Ectodermal cell (in vitro differentiated cells): ENCODE measurements around the gene UBXN4. TPM values are rescaled to one million over a fixed set of nuclear protein-coding genes. Genes with fewer than 3 reads are reported as not detected.
"Not testable (repeated sequence)": the region's sequence is repeated elsewhere in the genome, so short reads cannot be mapped to it uniquely, and the experiment has no call there.

Source experiments
- H3K27ac ChIP-seq: 2 replicates; pipeline ENCODE4 v1.7.0; 2013; ENCODE audit warnings: mild to moderate bottlenecking, low read depth, low read length; ENCODE audit not compliant: insufficient read depth, poor library complexity, severe bottlenecking
- H3K27me3 ChIP-seq: 2 replicates; pipeline ENCODE4 v1.7.0; 2013; ENCODE audit warnings: mild to moderate bottlenecking, low read length; ENCODE audit not compliant: insufficient read depth, control insufficient read depth, poor library complexity, severe bottlenecking
- H3K36me3 ChIP-seq: one replicate; pipeline ENCODE4 v1.7.0; 2013; ENCODE audit warnings: low read length; ENCODE audit not compliant: control insufficient read depth, insufficient read depth
- H3K4me1 ChIP-seq: one replicate; pipeline ENCODE4 v1.7.0; 2013; ENCODE audit warnings: low read length; ENCODE audit not compliant: control insufficient read depth, insufficient read depth
- H3K4me3 ChIP-seq: 2 replicates; pipeline ENCODE4 v1.7.0; 2013; ENCODE audit warnings: low read depth, low read length, control low read depth; ENCODE audit not compliant: insufficient read depth
- H3K9me3 ChIP-seq: 2 replicates; pipeline ENCODE4 v1.7.0; 2013; ENCODE audit warnings: mild to moderate bottlenecking, low read length, moderate library complexity; ENCODE audit not compliant: control insufficient read depth
- WGBS, 2 experiments: methylation state at CpG; one replicate each; pipeline ENCODE4 v1.1.7; 2013; ENCODE audit warnings: missing lambda C conversion rate in 2 of 2; 5-methylcytosine and 5-hydroxymethylcytosine counted together
- polyA plus RNA-seq, 4 experiments: library from polyadenylated mRNA; stranded (reverse); fragments of 50-300 nt; gene quantifications; one replicate each; pipeline ENCODE4 v1.2.3, GENCODE V29; 2013

Gene UBXN4, protein sequence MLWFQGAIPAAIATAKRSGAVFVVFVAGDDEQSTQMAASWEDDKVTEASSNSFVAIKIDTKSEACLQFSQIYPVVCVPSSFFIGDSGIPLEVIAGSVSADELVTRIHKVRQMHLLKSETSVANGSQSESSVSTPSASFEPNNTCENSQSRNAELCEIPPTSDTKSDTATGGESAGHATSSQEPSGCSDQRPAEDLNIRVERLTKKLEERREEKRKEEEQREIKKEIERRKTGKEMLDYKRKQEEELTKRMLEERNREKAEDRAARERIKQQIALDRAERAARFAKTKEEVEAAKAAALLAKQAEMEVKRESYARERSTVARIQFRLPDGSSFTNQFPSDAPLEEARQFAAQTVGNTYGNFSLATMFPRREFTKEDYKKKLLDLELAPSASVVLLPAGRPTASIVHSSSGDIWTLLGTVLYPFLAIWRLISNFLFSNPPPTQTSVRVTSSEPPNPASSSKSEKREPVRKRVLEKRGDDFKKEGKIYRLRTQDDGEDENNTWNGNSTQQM
- 90.9 TPM for polyA plus RNA-seq (2013, experiment 1 of 4)
- 107 TPM for polyA plus RNA-seq (2013, experiment 2 of 4)
- polyA plus RNA-seq (2013, experiment 3 of 4), result 81.1 TPM
- polyA plus RNA-seq (2013, experiment 4 of 4), result 93.5 TPM

DNA sequence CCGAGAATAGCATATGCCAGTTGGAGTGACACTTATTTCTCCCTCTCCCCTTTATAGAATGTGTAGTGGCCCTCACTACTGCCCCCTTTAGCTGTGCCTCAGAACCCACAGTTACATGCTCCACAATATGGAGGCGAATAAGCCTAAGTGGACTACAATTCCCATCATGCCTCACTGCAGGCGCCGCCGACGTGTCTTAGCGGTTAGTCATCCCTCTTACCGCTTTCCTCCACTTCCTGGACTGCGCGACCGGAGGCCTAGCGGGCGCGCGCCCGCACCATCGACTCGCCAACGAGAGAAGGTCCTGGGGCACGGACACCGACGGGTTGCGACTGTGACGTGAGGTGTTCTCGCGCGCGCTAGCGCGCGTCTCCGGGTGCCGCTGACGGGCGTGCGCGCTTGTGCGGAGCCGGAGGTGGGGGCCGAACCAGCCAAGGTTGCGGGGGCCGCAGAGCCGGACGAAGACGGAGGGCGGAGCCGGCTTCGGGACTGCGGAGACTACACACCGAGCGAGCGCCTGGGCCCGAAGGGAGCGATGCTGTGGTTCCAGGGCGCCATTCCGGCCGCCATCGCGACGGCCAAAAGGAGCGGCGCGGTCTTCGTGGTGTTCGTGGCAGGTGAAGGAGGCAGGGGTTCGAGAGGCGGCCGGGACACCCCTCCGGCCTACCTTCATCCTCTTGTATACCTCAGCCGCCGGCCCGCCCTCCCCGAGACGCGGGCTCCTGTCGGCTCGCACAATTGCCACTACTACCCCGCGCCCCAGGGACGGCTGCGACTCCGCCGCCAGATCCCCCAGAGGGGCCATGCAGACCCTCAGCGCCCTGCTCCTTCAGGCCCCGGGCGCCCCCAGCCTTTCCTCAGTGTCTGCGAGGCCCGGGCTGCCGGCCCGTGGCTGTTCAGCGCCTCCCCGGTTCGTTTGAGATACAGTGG, at the start of gene UBXN4:
Gene UBXN4, plus strand, starts transcription at position 461 of the 930 bp plus-strand sequence. Its CDS starts 75 bp downstream, at position 536.
- 1% methylated on average over 93 of the region's 93 CpGs for whole genome bisulfite sequencing, 2 experiments
- Histone ChIP-seq H3K9me3 (no peaks in the 10 kb centered on the region), H3K27ac (peak within 1 kb of the TSS; percentile 96)

DNA sequence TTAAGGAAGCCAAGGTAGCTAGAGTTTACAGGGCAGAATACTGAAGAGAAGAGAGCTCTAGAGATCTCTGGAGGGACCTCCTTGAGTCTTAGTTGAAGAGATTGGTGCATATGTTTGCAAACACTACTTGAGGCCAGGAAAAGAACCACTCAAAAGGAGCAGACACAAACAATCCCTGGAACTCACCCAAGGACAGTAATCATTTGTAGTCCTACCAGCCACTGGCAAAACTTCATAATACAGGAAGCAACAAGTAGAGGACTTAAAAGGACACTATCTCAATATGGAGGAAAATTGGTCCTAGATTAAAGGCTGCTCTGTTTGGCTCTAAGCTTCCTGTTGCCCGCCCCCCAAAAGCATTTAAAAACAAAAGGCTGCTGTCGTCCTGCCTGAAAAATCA, 46.9 kb upstream of the UBXN4 start:
- whole genome bisulfite sequencing, 2 experiments, result 84 to 94% methylated on average over 2 of the region's 2 CpGs
- Histone ChIP-seq H3K27me3 (no peaks in the 10 kb centered on the region), H3K4me1 (no peaks in the 10 kb centered on the region), H3K4me3 (no peak overlapping the region), H3K36me3 (no peaks in the 10 kb centered on the region), H3K9me3 (no peaks in the 10 kb centered on the region), H3K27ac (no peak overlapping the region)

More for the DNA sequence above, at the start of gene UBXN4:
- no peaks in the 10 kb centered on the region for H3K27me3 ChIP-seq
- no peaks in the 10 kb centered on the region for H3K4me1 ChIP-seq
- no peaks in the 10 kb centered on the region for H3K36me3 ChIP-seq
- H3K4me3 ChIP-seq, result peak within 1 kb of the TSS; percentile 91

DNA sequence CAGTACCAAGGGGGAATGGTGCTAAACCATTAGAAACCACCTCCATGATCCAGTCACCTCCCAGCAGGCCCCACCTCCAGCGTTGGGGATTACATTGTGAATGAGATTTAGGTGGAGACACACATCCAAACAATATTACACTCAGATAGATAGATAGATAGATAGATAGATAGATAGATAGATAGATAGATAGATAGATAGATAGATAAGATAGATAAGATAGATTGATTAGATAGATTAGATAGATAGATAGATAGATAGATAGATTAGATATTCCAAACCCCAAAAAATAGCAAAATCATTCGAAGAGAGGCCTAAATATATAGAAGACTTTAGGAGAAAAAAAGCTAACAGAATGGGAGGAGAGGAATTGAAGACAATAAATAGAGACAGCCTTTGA, 42.8 kb upstream of the UBXN4 start:
- H3K36me3 ChIP-seq, result no peaks in the 10 kb centered on the region
- no peaks in the 10 kb centered on the region for H3K9me3 ChIP-seq
- WGBS, 2 experiments, result 100% methylated on average over 1 of the region's 2 CpGs
- H3K27me3 ChIP-seq, result no peaks in the 10 kb centered on the region
- H3K4me3 ChIP-seq, result no peak overlapping the region
- no peaks in the 10 kb centered on the region for H3K4me1 ChIP-seq
- no peak overlapping the region for H3K27ac ChIP-seq

DNA sequence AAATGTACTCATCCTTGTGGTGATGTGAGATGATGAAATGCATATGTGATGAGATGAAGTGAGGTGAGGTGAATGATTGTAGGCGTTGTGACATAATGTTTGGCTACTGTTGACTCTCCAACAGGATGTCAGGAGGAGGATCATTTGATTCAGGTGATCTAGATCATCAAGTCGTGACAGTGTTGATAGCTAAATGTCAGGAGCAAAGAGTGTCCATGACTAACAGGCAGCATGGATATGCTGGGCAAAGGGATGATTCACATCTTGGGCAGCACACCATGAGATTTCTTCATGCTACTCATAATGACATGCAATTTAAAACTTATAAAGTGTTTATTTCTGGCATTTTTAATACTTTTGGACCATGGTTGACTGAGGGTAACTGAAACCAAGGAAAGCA, 40.2 kb upstream of the UBXN4 start:
- Histone ChIP-seq H3K4me1 (no peaks in the 10 kb centered on the region), H3K36me3 (no peaks in the 10 kb centered on the region), H3K9me3 (no peaks in the 10 kb centered on the region), H3K27ac (no peak overlapping the region), H3K27me3 (no peaks in the 10 kb centered on the region), H3K4me3 (no peak overlapping the region)
- 95% methylated on average over 2 of the region's 2 CpGs for WGBS, 2 experiments

DNA sequence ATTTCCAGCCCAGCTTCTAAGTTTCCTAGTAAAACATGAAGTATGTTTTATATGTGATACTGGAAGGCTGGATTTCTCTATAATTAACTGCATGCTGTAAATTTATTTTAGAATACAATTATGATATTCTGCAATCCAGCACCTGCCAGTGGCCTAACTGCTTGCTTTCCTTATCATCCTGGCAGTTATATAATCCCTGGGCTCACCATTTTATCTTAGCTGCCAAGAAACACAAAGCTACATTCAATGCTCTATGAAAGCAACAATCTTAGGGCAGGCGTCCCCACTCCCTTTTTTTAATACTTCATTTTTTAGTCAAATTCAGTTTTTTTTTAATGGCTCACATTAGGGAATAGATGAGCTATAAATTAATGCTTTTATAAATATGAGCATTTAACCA, 38.4 kb upstream of the UBXN4 start:
- no peaks in the 10 kb centered on the region for H3K27me3 ChIP-seq
- H3K27ac ChIP-seq, result no peak overlapping the region
- H3K36me3 ChIP-seq, result no peaks in the 10 kb centered on the region
- no peaks in the 10 kb centered on the region for H3K9me3 ChIP-seq
- 80 to 100% methylated on average over 1 of the region's 1 CpG for WGBS, 2 experiments
- no peak overlapping the region for H3K4me3 ChIP-seq
- H3K4me1 ChIP-seq, result no peaks in the 10 kb centered on the region

DNA sequence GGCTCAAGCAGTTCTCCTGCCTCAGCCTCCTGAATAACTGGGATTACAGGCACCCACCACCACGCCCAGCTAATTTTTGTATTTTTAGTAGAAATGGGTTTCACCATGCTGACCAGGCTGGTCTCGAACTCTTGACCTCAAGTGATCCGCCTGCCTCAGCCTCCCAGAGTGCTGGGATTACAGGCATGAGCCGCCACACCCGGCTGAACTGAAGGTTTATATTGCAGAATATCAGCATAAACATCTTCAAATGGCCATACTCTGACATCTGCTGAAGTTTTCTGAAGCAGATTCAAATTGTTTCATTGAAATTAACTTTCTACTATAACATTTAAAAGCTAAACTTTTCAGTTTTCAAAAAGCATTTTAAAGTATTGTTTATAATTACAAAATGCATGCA, 37.6 kb upstream of the UBXN4 start:
- not testable (repeated sequence) for H3K4me3 ChIP-seq, H3K27ac ChIP-seq, H3K36me3 ChIP-seq, H3K27me3 ChIP-seq, H3K9me3 ChIP-seq, H3K4me1 ChIP-seq
- whole genome bisulfite sequencing, 2 experiments, result 90 to 95% methylated on average over 5 of the region's 5 CpGs

DNA sequence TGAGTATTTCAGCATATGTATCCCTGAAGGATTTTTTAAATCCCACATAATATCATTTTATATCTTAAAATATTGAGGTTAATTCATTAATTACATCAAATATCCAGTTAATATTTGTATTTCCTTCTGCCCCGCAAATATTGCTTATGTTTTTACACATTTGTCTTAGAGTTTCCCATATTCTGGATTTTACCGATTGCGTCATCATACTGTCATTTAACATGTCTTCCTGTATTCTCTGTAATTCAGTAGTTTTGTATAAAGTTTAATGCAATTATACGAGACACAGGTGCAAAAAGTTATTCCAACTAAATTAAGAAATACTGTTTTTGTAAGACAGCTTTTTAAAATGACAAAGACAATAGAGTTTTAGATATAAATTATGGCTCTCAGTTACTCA, 33.5 kb upstream of the UBXN4 start:
- Histone ChIP-seq H3K9me3 (no peaks in the 10 kb centered on the region), H3K4me3 (no peak overlapping the region), H3K27me3 (no peaks in the 10 kb centered on the region), H3K4me1 (no peaks in the 10 kb centered on the region), H3K27ac (no peak overlapping the region), H3K36me3 (no peaks in the 10 kb centered on the region)
- 98% methylated on average over 3 of the region's 4 CpGs; no CpG with 5 or more reads in 1 of the 2 experiments for WGBS, 2 experiments

DNA sequence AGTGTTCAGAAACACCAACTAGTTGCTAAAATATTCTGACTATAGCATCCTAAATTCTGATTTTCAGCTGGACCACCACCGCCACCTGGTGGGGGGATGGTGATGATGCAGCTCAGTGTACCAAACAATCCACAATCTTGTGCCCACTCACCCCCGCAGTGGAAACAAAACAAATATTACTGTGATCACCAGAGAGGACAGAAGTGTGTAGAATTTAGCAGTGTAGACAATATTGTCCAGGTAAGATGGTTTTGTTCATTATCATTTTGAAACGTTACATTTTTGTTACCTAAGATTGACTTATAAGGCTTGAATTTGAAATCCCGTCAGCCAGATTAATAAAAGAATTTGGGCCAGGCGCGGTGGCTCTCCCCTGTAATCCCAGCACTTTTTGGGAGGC, 31.7 kb upstream of the UBXN4 start:
- no peaks in the 10 kb centered on the region for H3K9me3 ChIP-seq
- no peak overlapping the region for H3K27ac ChIP-seq
- no peak overlapping the region for H3K4me3 ChIP-seq
- 79 to 81% methylated on average over 6 of the region's 6 CpGs for WGBS, 2 experiments
- no peaks in the 10 kb centered on the region for H3K36me3 ChIP-seq
- no peaks in the 10 kb centered on the region for H3K4me1 ChIP-seq
- H3K27me3 ChIP-seq, result no peaks in the 10 kb centered on the region

DNA sequence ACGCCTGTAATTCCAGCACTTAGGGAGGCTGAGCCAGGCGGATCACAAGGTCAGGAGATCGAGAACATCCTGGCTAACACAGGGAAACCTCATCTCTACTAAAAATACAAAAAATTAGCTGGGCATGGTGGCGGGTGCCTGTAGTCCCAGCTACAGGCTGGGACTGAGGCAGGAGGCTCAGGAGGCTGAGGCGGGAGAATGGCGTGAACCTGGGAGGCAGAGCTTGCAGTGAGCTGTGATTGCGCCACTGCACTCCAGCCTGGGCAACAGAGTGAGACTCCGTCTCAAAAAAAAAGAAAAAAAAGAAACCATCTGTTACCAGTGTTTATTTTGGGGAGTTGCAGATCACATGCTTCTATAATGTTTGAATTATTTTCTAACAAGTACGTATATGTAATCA, 26.6 kb upstream of the UBXN4 start:
- H3K36me3 ChIP-seq, result peaks cover 32% of the 10 kb centered on the region
- 93 to 95% methylated on average over 9 of the region's 9 CpGs for WGBS, 2 experiments
- H3K9me3 ChIP-seq, H3K4me1 ChIP-seq, H3K27me3 ChIP-seq, H3K27ac ChIP-seq, H3K4me3 ChIP-seq: not testable (repeated sequence)
